ENCODE measurements around the gene PIK3R1. TPM values are rescaled to one million over a fixed set of nuclear protein-coding genes. Genes with fewer than 3 reads are reported as not detected.
A peak's percentile ranks its signal among the peaks of the same experiment; 100 is the strongest.

PIK3R1 gene
- total RNA-seq, 6 donors from 2014 or later, result 52.3 to 112 (median 92.5) TPM

GRCh38 chr5:68192679-68193060 lies 22.9 kb upstream of the PIK3R1 start:
- WGBS, 2 donors, result 93 to 100% methylated on average over 3 of the region's 3 CpGs
- Histone ChIP-seq H3K27me3 (no peaks in the 10 kb centered on the region), H3K9me3 (no peaks in the 10 kb centered on the region), H3K27ac (no peak overlapping the region), H3K4me3 (no peak overlapping the region), H3K36me3 (no peaks in the 10 kb centered on the region), H3K4me1 (peaks cover 0 to 4% (median 3%) of the 10 kb centered on the region in 4 donors)
- ATAC-seq (ENCODE audit: low FRiP score in 2 of 2), result no peak
- no peak for TF ChIP-seq POLR2A (IDR thresholded peaks at IDR 0.05)
- no peak for TF ChIP-seq CTCF (IDR thresholded peaks at IDR 0.05)
- TF ChIP-seq POLR2AphosphoS5 (IDR thresholded peaks at IDR 0.05), result no peak
- no peak for TF ChIP-seq EP300 (IDR thresholded peaks at IDR 0.05)
- no peak for DNase-seq

GRCh38 chr5:68193481-68194036 lies 22.0 kb upstream of the PIK3R1 start:
- no peaks in the 10 kb centered on the region for H3K9me3 ChIP-seq
- 27 to 30% methylated on average over 3 of the region's 3 CpGs for WGBS, 2 donors
- ATAC-seq (ENCODE audit: low FRiP score in 2 of 2), result peak in 1 of 2 donors; percentile 37
- no peaks in the 10 kb centered on the region for H3K36me3 ChIP-seq
- TF ChIP-seq POLR2AphosphoS5 (IDR thresholded peaks at IDR 0.05) (no peak), EP300 (IDR thresholded peaks at IDR 0.05) (no peak), CTCF (IDR thresholded peaks at IDR 0.05) (no peak), POLR2A (IDR thresholded peaks at IDR 0.05) (no peak)
- DNase-seq, result no peak
- H3K27me3 ChIP-seq, result no peaks in the 10 kb centered on the region
- no peak overlapping the region for H3K27ac ChIP-seq
- peaks cover 0 to 3% (median 1%) of the 10 kb centered on the region in 4 donors for H3K4me1 ChIP-seq
- no peak overlapping the region for H3K4me3 ChIP-seq

GRCh38 chr5:68194386-68194785 lies 21.2 kb upstream of the PIK3R1 start:
- no peak for ATAC-seq (ENCODE audit: low FRiP score in 2 of 2)
- Histone ChIP-seq H3K27me3 (no peaks in the 10 kb centered on the region), H3K27ac (no peak overlapping the region), H3K4me3 (no peak overlapping the region), H3K4me1 (peaks cover 0 to 3% (median 1%) of the 10 kb centered on the region in 4 donors), H3K36me3 (no peaks in the 10 kb centered on the region), H3K9me3 (no peaks in the 10 kb centered on the region)
- TF ChIP-seq CTCF (IDR thresholded peaks at IDR 0.05) (no peak), EP300 (IDR thresholded peaks at IDR 0.05) (no peak), POLR2AphosphoS5 (IDR thresholded peaks at IDR 0.05) (no peak), POLR2A (IDR thresholded peaks at IDR 0.05) (no peak)
- no peak for DNase-seq
- 46 to 57% methylated on average over 2 of the region's 2 CpGs for WGBS, 2 donors

- Histone ChIP-seq H3K4me1 (peaks cover 0 to 3% (median 1%) of the 10 kb centered on the region in 4 donors), H3K27me3 (no peaks in the 10 kb centered on the region), H3K27ac (no peak overlapping the region), H3K9me3 (no peaks in the 10 kb centered on the region), H3K36me3 (no peaks in the 10 kb centered on the region), H3K4me3 (no peak overlapping the region)
- ATAC-seq (ENCODE audit: low FRiP score in 2 of 2), result no peak
- 91 to 100% methylated on average over 3 of the region's 3 CpGs for WGBS, 2 donors
- no peak for DNase-seq
- no peak for TF ChIP-seq EP300 (IDR thresholded peaks at IDR 0.05)
- TF ChIP-seq CTCF (IDR thresholded peaks at IDR 0.05), result no peak
- TF ChIP-seq POLR2AphosphoS5 (IDR thresholded peaks at IDR 0.05), result no peak
These were observed 20.4 kb upstream of the PIK3R1 start for GRCh38 chr5:68195137-68195536.

GRCh38 chr5:68196876-68197275 lies 18.7 kb upstream of the PIK3R1 start:
- peak overlapping the region in 1 of 4 donors; percentile 32 for H3K27ac ChIP-seq
- TF ChIP-seq EP300 (IDR thresholded peaks at IDR 0.05) (no peak), POLR2A (IDR thresholded peaks at IDR 0.05) (no peak), POLR2AphosphoS5 (IDR thresholded peaks at IDR 0.05) (no peak), CTCF (IDR thresholded peaks at IDR 0.05) (no peak)
- ATAC-seq (ENCODE audit: low FRiP score in 2 of 2) (peak; percentile 62 to 82), DNase-seq (peak in 1 of 2 donors; percentile 54)
- H3K36me3 ChIP-seq, result no peaks in the 10 kb centered on the region
- H3K9me3 ChIP-seq, result no peaks in the 10 kb centered on the region
- no peaks in the 10 kb centered on the region for H3K27me3 ChIP-seq
- 69 to 90% methylated on average over 6 of the region's 6 CpGs for WGBS, 2 donors
- H3K4me3 ChIP-seq, result no peak overlapping the region
- peaks cover 0 to 3% (median 1%) of the 10 kb centered on the region in 4 donors for H3K4me1 ChIP-seq
